ENCODE measurements around the gene SPI1.

DNA sequence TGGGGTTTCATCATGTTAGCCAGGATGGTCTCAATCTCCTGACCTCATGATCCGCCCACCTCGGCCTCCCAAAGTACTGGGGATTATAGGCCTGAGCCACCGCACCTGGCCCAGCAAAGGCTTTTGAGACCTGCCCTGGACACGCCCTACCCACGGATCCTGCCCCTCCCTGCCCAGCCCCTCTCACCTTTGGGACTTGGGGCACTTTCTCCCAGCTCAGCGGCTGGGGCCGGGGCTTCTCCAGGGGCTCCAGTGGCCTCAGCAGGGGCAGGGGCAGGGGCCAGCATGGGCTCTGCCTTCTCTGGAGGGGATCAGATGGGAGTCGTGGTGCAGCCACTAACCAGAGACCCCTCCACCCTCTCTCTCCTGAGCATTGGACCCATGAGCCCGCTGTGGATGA is 28.0 kb downstream of the SPI1 start:
- TF ChIP-seq, protein P1, sequence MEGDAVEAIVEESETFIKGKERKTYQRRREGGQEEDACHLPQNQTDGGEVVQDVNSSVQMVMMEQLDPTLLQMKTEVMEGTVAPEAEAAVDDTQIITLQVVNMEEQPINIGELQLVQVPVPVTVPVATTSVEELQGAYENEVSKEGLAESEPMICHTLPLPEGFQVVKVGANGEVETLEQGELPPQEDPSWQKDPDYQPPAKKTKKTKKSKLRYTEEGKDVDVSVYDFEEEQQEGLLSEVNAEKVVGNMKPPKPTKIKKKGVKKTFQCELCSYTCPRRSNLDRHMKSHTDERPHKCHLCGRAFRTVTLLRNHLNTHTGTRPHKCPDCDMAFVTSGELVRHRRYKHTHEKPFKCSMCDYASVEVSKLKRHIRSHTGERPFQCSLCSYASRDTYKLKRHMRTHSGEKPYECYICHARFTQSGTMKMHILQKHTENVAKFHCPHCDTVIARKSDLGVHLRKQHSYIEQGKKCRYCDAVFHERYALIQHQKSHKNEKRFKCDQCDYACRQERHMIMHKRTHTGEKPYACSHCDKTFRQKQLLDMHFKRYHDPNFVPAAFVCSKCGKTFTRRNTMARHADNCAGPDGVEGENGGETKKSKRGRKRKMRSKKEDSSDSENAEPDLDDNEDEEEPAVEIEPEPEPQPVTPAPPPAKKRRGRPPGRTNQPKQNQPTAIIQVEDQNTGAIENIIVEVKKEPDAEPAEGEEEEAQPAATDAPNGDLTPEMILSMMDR (IDR thresholded peaks at IDR 0.05): no peak
- TF ChIP-seq ZFX (IDR thresholded peaks at IDR 0.05; ENCODE audit: borderline replicate concordance): no peak
